H1 (cell line): ENCODE measurements around the gene FOXN4. TPM values are rescaled to one million over a fixed set of nuclear protein-coding genes. Genes with fewer than 3 reads are reported as not detected.

Experiments
- GTF2F1 ChIP-seq: IDR thresholded peaks from 2 replicates; pipeline ENCODE4 v1.6.1; 2012; ENCODE audit warnings: low read depth, low read length, improper control_type of control experiment, borderline replicate concordance
- JUND ChIP-seq: IDR thresholded peaks from 2 replicates; pipeline ENCODE4 v1.6.1; 2011; ENCODE audit warnings: mild to moderate bottlenecking, improper control_type of control experiment, low read length
- NANOG ChIP-seq: IDR thresholded peaks from 2 replicates; pipeline ENCODE4 v1.6.1; 2011; ENCODE audit warnings: low read length, low read depth, mild to moderate bottlenecking, inconsistent platforms; ENCODE audit not compliant: insufficient read depth, poor library complexity, severe bottlenecking
- polyA plus RNA-seq, 7 experiments: library from polyadenylated mRNA; depleted of rRNA in 3 of 7; stranded (reverse) in 5 of 7; unstranded in 2 of 7; fragments of >200 nt in 5 of 7; fragments of 200-250 nt in 2 of 7; gene quantifications; 1 replicate in 5 of 7; 2 replicates in 1 of 7; 4 replicates in 1 of 7; pipeline versions ENCODE4 v1.2.1 to v1.2.3, GENCODE V29; 2011 to 2013; ENCODE audit warnings: missing spikeins in 2 of 7, mixed read lengths in 2 of 7
- total RNA-seq: library from RNA; stranded (reverse); fragmentation: NEBNext Ultra II Directional; extraction: Animal tissue kit (Norgen Biotek cat#: 25700); gene quantifications from 2 replicates; pipeline ENCODE4 v1.2.1, GENCODE V29; 2021

Gene FOXN4
- total and polyA plus RNA-seq, 2 of the 8 experiments (the other 6 are each of a cell fraction or from before 2014, with no cell fraction given) = 0.26 to 0.29 TPM

DNA sequence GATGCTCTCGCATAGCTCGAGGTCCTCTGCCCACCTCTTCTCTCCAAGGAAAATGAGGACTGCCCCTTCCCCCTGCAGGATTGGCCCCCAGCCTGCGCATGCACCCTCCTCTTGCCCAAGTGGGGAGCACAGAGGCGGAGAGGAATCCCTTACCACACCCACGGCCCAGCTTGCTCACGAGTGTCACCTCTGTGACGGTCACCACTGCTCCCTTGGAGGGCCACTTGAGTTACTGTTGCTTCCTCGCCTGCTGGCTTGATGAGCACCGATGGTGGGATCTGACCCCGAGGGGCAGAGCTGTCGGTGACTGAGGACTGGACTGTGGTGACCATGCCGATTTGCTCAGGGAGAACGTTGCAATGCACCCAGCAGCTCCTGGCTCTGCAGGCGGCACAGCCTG, 41.7 kb downstream of the FOXN4 start (continued):
- TF ChIP-seq JUND (no peak), GTF2F1 (no peak), NANOG (no peak)
- TF ChIP-seq, all 59 proteins: peak for 0
